ENCODE data around the gene CTNNA3. TPM values are rescaled to one million over a fixed set of nuclear protein-coding genes. Genes with fewer than 3 reads are reported as not detected.
"Not testable (repeated sequence)": the region's sequence is repeated elsewhere in the genome, so short reads cannot be mapped to it uniquely, and the experiment has no call there.

CTNNA3 gene
- total RNA-seq, 1 donor, result not detected

- Histone ChIP-seq H3K79me2 (ENCODE audit: insufficient read depth, low read length) (no peaks in the 10 kb centered on the region), H3K4me1 (ENCODE audit: insufficient read depth, low read length) (no peaks in the 10 kb centered on the region), H3K9me3 (ENCODE audit: low read depth, low read length) (no peaks in the 10 kb centered on the region), H3K4me2 (ENCODE audit: insufficient read depth, low read length) (no peak overlapping the region), H3K27me3 (ENCODE audit: insufficient read depth, low read length) (no peaks in the 10 kb centered on the region), H2AFZ (ENCODE audit: low read length) (no peak overlapping the region), H3K4me3 (ENCODE audit: insufficient read depth, low read length) (no peak overlapping the region), H3K27ac (ENCODE audit: low read depth, low read length) (no peak overlapping the region), H3K36me3 (ENCODE audit: insufficient read depth, low read length) (no peaks in the 10 kb centered on the region), H4K20me1 (ENCODE audit: insufficient read depth, low read length) (no peaks in the 10 kb centered on the region)
- DNase-seq (ENCODE audit: insufficient read length, low spot score, missing footprints), result no peak
- TF ChIP-seq CTCF (IDR thresholded peaks at IDR 0.05; ENCODE audit: extremely low read depth, low read depth, low read length), result no peak
Observed at GRCh38 chr10:67537906-67538305, 158.1 kb downstream of the CTNNA3 start.

- TF ChIP-seq CTCF (IDR thresholded peaks at IDR 0.05; ENCODE audit: extremely low read depth, low read depth, low read length), result no peak
- no peaks in the 10 kb centered on the region for H3K79me2 ChIP-seq (ENCODE audit: insufficient read depth, low read length)
- no peaks in the 10 kb centered on the region for H3K36me3 ChIP-seq (ENCODE audit: insufficient read depth, low read length)
- H4K20me1 ChIP-seq (ENCODE audit: insufficient read depth, low read length), result no peaks in the 10 kb centered on the region
- H3K4me2 ChIP-seq (ENCODE audit: insufficient read depth, low read length), result no peak overlapping the region
- no peak overlapping the region for H3K4me3 ChIP-seq (ENCODE audit: insufficient read depth, low read length)
- no peaks in the 10 kb centered on the region for H3K4me1 ChIP-seq (ENCODE audit: insufficient read depth, low read length)
- no peak for DNase-seq (ENCODE audit: insufficient read length, low spot score, missing footprints)
- H2AFZ ChIP-seq (ENCODE audit: low read length), result no peak overlapping the region
- no peak overlapping the region for H3K27ac ChIP-seq (ENCODE audit: low read depth, low read length)
- no peaks in the 10 kb centered on the region for H3K27me3 ChIP-seq (ENCODE audit: insufficient read depth, low read length)
- H3K9me3 ChIP-seq (ENCODE audit: low read depth, low read length), result no peaks in the 10 kb centered on the region
Observed at GRCh38 chr10:67533376-67533775, 162.6 kb downstream of the CTNNA3 start.

- not testable (repeated sequence) for H3K4me3 ChIP-seq (ENCODE audit: insufficient read depth, low read length); H3K4me2 ChIP-seq (ENCODE audit: insufficient read depth, low read length); H3K27ac ChIP-seq (ENCODE audit: low read depth, low read length); H4K20me1 ChIP-seq (ENCODE audit: insufficient read depth, low read length); H3K9me3 ChIP-seq (ENCODE audit: low read depth, low read length); H3K79me2 ChIP-seq (ENCODE audit: insufficient read depth, low read length); H3K4me1 ChIP-seq (ENCODE audit: insufficient read depth, low read length); H3K27me3 ChIP-seq (ENCODE audit: insufficient read depth, low read length); H2AFZ ChIP-seq (ENCODE audit: low read length); H3K36me3 ChIP-seq (ENCODE audit: insufficient read depth, low read length); DNase-seq (ENCODE audit: insufficient read length, low spot score, missing footprints)
Observed at GRCh38 chr10:67530990-67531389, 165.0 kb downstream of the CTNNA3 start.

GRCh38 chr10:67527351-67527750 lies 168.6 kb downstream of the CTNNA3 start:
- no peaks in the 10 kb centered on the region for H4K20me1 ChIP-seq (ENCODE audit: insufficient read depth, low read length)
- no peaks in the 10 kb centered on the region for H3K79me2 ChIP-seq (ENCODE audit: insufficient read depth, low read length)
- no peak for TF ChIP-seq CTCF (IDR thresholded peaks at IDR 0.05; ENCODE audit: extremely low read depth, low read depth, low read length)
- no peak overlapping the region for H3K4me3 ChIP-seq (ENCODE audit: insufficient read depth, low read length)
- no peak overlapping the region for H2AFZ ChIP-seq (ENCODE audit: low read length)
- no peaks in the 10 kb centered on the region for H3K27me3 ChIP-seq (ENCODE audit: insufficient read depth, low read length)
- H3K9me3 ChIP-seq (ENCODE audit: low read depth, low read length), result no peaks in the 10 kb centered on the region
- H3K4me1 ChIP-seq (ENCODE audit: insufficient read depth, low read length), result no peaks in the 10 kb centered on the region
- H3K27ac ChIP-seq (ENCODE audit: low read depth, low read length), result no peak overlapping the region
- H3K4me2 ChIP-seq (ENCODE audit: insufficient read depth, low read length), result no peak overlapping the region
- no peak for DNase-seq (ENCODE audit: insufficient read length, low spot score, missing footprints)
- no peaks in the 10 kb centered on the region for H3K36me3 ChIP-seq (ENCODE audit: insufficient read depth, low read length)

Measured in osteoblast (primary cell).